Cardiac fibroblast (primary cell): ENCODE results near the gene SATB1.

Source experiments
- DNase-seq, 2 donors: peaks; one replicate each; pipeline versions ENCODE4 v3.0.0 to v3.0.0-alpha.2; 2010; ENCODE audit warnings: low read depth in 2 of 2
- H3K4me3 ChIP-seq, 2 donors: replicated peaks in 1 of 2; 1 replicate in 1 of 2; 2 replicates in 1 of 2; pipeline ENCODE4 v1.5.1; 2011; ENCODE audit warnings: low read depth in 2 of 2, low read length in 2 of 2, mild to moderate bottlenecking in 2 of 2, moderate library complexity in 1 of 2
- CTCF ChIP-seq: IDR thresholded peaks from one replicate; pipeline ENCODE4 v1.5.1; 2011; ENCODE audit warnings: low read depth, mild to moderate bottlenecking, low read length, inconsistent platforms

Gene SATB1

GRCh38 chr3:18363338-18363737 is 61.8 kb downstream of the SATB1 start:
- no peak for DNase-seq

GRCh38 chr3:18357747-18358146 is 67.4 kb downstream of the SATB1 start:
- no peak for TF ChIP-seq CTCF
- no peak for DNase-seq
- H3K4me3 ChIP-seq, result no peak overlapping the region

More at GRCh38 chr3:18363338-18363737, 61.8 kb downstream of the SATB1 start:
- TF ChIP-seq CTCF, result no peak
- no peak overlapping the region for H3K4me3 ChIP-seq

- no peak for TF ChIP-seq CTCF
- no peak overlapping the region for H3K4me3 ChIP-seq
- DNase-seq, result no peak
Measured at GRCh38 chr3:18355832-18356231, 69.3 kb downstream of the SATB1 start.

GRCh38 chr3:18354701-18355100 is 70.4 kb downstream of the SATB1 start:
- TF ChIP-seq CTCF, result no peak
- no peak for DNase-seq
- no peak overlapping the region for H3K4me3 ChIP-seq

GRCh38 chr3:18351823-18352744 is 73.1 kb downstream of the SATB1 start:
- TF ChIP-seq CTCF, result no peak
- no peak for DNase-seq
- no peak overlapping the region for H3K4me3 ChIP-seq

- no peak overlapping the region for H3K4me3 ChIP-seq
- no peak for TF ChIP-seq CTCF
- no peak for DNase-seq
Measured at GRCh38 chr3:18351069-18351628, 74.0 kb downstream of the SATB1 start.
